Suprapubic skin (tissue), 3 donors: Measurements from ENCODE around the gene DPEP1.

Source experiments
- CTCF ChIP-seq, 2 donors: fragments of 200-600 bp in 1 of 2; fragments of 450-650 bp in 1 of 2; sonication (generic) in 1 of 2; IDR thresholded peaks; one replicate each; pipeline ENCODE4 v1.5.1; 2016 to 2019; ENCODE audit warnings: antibody characterized with exemption in 2 of 2, mild to moderate bottlenecking in 1 of 2, moderate library complexity in 1 of 2
- EP300 ChIP-seq: sonication (generic); formaldehyde crosslinking; IDR thresholded peaks from one replicate; pipeline ENCODE4 v1.6.1; 2017; ENCODE audit warnings: antibody characterized with exemption
- POLR2A ChIP-seq, 2 donors: fragments of 450-650 bp; IDR thresholded peaks; one replicate each; pipeline ENCODE4 v1.6.1; 2017; ENCODE audit warnings: antibody characterized with exemption in 2 of 2, mild to moderate bottlenecking in 2 of 2, moderate library complexity in 2 of 2

GRCh38 chr16:89653656-89654295 is 40.3 kb downstream of the DPEP1 start:
- TF ChIP-seq EP300 (no peak), POLR2A (IDR thresholded peaks at IDR 0.05) (no peak), CTCF (IDR thresholded peaks at IDR 0.05) (no peak)
